Activated CD4-positive, alpha-beta T cell treated with anti-CD3 and anti-CD28 coated beads, Interleukin-2, amount 50 U/mL, for 1 hour (primary cell): ENCODE data around the gene BPTF.
"Not testable (repeated sequence)": the region's sequence is repeated elsewhere in the genome, so short reads cannot be mapped to it uniquely, and the experiment has no call there.

Source experiments
- DNase-seq: peaks from one replicate; pipeline ENCODE4 v3.0.0-alpha.2; 2020

Gene BPTF

DNA sequence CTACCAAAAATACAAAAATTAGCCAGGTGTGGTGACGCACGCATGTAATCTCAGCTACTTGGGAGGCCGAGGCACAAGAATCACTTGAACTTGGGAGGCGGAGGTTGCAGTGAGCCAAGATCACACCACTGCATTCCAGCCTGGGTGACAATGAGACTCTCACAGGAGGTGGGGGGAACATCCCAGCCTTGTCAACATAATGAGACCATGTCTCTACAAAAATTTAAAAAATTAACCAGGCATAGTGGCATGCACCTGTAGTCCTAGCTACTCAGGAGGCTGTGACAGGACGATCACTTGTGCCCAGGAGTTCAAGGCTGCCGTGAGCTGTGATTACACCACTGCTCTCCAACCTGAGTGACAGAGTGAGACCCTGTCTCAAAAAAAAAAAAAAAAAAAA, 151.0 kb downstream of the BPTF start:
- not testable (repeated sequence) for DNase-seq

DNA sequence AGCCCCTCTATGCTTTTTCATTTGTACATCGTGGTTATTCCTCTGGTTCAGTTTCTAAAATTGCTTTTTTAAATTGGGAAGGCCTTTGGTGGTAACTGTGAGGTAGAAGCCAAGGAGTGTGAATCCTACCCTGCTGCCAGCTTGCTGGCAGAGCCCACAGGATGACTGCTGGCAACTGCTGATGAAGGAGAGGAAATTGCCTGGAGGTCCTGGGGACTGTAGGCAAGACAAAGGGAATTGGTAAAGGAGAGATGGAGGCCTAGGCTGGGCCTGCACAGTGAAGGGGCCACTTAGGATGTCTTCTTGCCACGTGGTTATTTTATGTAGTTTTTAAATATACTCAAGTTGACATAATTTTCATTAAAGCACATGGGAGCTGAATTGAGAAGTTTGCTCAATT, 155.2 kb downstream of the BPTF start:
- no peak for DNase-seq

DNA sequence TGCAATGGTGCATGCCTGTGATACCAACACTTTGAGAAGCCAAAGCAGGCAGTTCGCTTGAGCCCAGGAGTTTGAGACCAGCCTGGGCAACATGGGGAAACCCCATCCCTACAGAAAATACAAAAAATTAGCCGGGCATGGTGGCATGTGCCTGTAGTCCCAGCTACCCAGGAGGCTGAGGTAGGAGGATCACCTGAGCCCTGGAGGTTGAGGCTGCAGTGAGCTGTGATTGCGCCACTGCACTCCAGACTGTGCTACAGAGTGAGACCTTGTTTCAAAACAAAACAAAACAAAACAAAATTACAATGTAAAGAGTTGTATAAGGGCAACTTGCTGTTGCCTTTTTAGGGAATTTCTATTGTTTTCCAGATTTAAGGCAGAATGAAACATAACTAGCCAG, 155.6 kb downstream of the BPTF start:
- not testable (repeated sequence) for DNase-seq

DNA sequence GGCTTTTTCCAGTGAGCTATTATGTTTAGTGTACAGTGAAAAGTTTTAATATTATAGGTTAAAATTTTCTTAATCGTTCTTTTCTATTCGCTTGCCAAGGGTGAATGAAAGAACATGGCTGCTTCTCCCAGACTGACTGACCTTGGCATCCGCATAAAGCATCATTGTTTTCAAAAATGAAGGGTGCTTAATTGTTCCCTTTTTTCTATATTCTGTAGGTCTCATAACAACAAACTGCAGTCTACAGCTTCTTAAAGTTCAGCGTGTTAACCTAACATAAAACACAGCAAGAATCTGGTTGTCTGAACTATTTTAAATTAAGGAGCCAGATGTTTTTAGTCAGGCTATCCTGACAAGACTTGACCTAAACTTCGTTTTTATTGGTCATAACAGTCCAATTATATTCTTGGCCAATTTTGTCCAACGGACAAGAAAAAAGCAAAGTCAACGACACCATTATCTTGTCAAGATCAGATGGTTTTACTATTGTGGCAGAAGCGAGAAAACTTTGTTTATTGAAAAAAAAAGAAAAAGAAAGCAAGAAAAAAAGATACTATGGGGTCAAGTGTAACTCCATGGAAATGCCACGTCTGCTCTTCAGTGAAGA, 156.8 kb downstream of the BPTF start:
- no peak for DNase-seq

DNA sequence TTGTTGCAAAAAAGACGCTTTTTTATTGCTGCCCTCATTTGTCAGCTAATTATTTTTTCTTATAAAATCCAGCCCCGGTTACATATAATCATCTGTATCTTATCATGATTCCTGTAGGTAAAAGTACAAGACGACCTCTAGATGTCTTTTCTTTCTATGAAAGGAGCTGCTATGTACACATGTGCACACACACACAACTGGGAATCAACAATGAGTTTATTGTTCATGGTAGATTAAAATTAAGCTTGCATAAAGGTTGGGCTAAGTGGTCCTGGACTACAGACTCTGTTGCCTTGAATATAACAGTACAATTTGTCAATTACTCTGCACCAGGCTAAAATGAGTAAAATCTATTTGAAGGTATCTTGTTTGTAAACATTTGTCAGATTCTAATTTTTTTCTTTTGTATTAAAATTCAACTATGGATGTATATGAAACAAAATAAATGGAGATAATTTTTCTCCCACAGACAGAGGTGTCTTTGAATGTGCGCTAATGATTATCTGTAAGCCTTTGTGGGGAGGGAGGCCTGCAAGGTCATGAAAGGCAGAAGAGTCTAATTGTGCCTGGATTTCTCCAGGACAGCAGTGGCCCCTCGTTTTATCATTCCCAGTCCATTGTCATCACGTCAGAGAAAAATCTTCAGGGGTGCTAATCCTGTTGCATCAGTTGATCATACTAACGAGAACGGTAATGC, 157.5 kb downstream of the BPTF start:
- DNase-seq, result no peak

DNA sequence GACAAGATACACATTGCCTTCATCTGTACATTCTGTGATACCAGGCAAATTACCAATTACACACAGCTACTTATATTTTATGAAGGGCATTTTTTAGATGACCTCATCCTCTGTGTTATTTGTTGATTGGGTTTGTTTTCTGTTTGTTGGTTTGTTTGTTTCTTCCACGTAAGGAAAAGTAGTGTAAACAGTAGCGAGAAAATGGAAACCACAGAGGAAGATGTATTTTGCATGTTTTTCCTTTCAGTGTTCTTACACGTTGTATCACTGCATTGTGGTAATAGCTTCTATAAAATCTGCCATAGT, 158.0 kb downstream of the BPTF start:
- no peak for DNase-seq

DNA sequence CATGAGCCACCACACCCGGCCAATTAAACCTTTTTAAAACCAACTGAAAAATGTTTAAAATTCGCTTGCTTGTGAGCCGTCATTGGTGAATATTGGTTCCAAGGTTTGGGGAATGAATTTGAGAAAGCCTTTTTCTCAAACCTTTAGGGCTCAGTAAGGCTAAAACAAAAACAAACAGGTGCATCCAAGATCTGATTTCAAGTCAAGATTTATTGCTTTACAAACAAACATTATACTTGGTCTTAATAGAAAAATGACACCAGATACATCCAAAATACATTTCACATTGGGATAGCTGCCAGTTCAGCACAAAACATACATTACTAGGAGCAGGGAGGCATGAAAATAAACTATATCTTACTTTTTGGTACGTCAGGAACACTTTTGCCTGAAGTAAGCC, 165.6 kb downstream of the BPTF start:
- no peak for DNase-seq

DNA sequence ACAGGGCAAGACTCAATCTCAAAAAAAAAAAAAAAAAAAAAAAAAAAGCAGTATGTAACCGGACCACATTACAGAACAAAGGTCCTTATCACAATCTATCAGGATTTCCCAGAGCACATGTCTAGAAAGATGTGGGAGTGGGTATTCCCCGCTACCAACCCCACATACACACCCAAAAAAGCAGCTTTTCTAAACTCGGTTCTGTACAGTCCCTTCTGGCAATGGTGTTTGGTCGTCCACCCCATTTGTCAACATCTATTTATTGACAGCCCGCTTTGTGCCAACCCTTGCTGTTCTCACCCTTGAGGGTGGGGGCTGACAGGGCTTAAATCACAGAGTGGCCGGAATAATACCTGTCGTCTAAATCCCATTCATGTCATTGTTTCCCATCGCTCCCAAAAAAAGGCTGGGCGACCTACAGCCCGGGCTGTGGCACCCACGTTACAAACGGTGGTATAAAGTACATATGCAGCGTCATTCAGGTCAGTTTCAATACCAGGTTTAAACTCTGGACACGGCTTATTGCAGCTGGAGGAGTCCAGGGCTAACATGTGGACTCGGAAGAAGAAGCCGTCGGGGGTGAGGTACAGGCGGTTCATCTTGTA, 167.3 kb downstream of the BPTF start:
- no peak for DNase-seq

DNA sequence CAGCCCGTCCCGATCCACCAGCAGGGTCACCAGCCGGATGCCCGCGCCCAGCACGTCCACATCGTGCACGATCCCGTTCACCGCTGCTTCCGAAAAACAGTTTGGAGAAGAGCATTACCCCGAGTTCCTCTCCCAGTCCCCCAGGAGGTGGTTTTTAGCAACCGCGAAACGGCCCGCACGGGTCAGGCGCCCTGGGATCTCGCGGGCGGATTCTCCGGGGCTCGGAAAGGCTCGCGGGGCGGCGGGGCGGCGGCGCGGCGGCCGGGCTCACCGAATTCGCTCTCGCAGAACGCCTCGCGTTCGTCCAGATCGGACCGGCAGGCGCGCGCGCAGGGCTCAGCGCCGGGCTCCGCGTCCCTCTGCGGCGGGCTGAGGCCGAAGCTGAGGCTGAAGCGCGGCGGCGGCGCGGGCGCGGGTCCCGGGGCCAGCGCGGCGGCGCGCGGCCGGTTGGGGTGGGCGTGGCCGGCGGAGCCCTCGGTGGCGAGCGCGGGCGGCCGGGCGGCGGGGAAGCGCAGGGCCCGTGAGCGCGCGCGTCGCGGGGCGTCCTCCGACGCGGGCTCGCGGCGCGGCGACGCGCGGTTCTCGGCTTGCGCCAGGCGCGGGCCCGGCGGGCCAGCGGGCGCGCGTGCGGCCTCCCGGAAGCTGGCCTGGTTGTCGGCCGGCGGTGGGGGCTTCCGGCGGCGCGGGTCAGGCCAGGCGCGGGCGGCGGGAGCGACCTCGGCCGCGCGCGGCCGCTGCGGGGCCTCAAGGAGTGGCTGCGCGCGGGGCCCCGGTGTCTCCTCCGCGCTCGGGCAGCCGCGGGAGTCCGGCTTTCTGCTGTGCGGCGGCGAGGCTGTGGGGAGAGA, 168.1 kb downstream of the BPTF start:
- peak; percentile 60 for DNase-seq

DNA sequence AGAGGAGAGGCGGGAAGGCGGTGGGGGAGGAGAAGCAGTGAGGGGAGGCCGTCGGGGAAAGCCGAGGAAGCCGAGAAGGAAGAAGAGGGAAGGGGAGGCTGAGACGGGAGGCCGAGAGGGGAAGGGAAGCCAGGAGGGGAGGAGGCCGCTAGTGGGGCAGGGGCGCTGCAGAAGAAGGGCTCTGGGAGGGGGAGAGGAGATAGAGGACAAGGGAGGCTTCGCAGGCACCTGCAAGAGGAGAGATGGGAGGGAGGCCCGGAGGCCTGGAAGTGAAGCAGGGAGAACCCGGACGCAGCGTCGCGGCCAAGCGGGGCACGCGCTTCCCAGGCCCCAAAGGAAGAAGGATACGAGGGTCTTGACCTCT, 168.7 kb downstream of the BPTF start:
- DNase-seq, result no peak

DNA sequence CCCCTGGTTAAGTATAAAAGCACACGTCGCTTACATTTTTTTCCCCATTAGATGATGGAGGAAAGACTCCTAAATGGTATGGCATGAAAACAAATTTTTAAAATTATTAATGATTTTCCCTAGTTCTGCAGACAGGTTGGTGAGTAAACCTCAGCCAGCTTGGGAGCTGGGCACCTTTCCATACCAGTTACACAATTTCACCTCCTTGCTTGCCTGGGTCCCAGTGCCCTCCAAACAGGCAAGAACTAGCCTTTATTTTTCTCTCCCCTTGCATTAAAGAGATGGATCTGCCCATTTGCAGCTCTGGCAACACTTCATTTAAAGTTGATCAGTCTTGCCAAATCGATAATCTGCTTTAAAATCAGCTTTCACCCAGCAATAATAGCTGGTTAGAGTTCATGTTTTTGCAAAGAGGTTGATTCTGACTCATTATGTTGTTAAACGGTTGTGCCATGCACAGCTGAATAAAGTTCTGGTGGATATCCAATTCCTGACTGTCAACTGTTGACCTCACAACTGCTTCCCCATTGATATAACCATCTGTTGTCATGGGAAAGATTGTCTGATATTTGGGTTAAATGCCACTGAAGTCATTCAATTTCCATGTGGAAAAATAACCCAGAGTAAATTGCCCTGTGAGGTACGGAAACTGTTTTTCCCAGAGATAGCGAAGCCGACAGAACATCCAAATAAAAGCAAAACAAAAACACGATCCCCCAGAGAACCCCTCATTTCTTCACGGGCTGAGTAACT, 169.7 kb downstream of the BPTF start:
- no peak for DNase-seq

DNA sequence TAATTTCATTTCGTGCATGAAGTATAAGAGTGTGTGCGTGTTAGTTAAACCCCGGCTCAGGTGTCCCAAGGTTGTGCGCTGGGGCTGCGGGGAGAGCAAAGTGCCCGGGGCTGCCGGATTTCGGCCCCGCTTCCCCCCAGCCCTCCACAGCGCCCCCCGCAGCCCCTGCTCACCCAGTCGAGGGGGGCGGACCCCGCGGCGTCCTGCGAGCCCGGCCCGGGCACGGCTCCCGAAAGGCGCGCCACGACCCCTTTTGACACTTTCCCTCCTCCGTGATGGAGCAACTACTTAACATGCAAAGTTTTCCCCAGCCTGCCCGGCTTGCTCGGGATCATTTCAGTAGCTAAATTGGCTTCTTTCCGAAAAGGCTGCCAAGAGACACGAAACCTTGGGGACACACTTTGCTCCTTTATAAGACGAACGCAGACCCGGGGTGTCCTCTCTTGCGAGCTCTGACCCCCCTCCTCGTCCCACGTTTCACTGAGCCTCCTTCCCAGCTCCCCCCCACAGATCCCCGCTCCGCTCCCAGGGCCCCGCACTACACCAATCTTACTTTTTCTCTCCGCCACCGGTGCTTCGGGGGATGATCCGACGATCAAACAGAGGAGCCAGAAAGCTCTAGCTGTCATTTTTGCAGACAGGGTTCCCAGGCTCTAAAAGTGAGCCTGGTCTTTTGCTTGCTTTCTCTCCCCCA, 170.4 kb downstream of the BPTF start:
- no peak for DNase-seq

DNA sequence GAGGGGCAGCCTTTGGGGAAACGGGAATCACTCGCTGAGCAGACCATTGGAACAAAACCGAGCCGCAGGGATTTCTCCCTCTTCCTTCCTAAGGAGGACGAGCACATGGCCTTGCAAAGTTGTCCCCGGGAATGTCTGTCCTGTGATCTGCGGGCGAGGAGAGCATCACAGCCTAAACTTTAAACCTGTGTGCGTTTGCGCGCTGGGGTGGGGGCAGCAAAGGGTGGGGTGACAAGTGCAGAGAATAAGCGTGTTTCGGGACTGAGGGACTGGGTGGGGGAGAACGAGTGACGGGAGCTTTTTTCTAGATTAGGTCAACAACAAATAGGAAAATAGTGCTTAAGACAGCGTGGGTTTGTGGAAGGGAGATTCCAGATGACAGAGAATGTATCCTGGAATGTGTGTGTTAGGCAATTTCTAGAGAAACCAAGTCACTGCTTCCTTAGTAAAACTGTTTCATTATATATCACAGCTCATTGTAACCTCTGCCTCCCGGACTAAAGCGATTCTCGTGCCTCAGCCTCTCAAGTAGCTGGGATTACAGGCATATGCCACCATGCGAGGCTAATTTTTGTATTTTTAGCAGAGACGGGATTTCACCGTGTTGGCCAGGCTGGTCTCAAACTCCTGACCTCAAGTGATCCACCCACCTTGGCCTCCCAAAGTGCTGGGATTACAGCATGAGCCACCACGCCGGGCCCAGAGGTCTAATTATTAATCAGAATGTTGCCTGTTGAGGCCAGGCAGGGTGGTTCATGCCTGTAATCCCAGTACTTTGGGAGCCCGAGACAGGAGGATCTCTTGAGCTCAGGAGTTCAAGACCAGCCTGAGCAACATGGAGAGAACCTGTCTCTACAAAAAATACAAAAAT, 171.2 kb downstream of the BPTF start, which contains the start of gene C17orf58:
C17orf58 (minus strand) TSS at position 169 of the 871 bp plus-strand sequence. CDS start 271 bp downstream, outside the sequence.
- DNase-seq, result not testable (repeated sequence)

DNA sequence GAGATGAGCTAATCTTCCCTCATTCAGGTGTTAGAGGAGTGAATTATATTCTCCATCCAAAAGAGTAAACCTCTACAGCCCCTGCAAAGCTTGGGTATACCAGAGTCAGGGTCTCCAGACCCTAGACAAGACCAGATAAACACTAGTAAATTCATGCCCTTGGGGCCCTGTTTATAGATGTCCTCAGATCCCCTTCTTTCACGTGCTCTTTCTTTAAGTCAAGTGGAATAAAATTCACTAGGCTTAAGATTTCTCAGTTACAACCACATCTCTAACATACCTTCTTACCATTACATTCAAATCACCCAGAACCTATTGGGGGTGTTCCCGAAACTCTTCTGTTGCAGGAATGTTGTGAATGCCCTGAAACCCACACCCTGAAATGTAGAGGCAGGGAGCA, 173.2 kb downstream of the BPTF start:
- no peak for DNase-seq

DNA sequence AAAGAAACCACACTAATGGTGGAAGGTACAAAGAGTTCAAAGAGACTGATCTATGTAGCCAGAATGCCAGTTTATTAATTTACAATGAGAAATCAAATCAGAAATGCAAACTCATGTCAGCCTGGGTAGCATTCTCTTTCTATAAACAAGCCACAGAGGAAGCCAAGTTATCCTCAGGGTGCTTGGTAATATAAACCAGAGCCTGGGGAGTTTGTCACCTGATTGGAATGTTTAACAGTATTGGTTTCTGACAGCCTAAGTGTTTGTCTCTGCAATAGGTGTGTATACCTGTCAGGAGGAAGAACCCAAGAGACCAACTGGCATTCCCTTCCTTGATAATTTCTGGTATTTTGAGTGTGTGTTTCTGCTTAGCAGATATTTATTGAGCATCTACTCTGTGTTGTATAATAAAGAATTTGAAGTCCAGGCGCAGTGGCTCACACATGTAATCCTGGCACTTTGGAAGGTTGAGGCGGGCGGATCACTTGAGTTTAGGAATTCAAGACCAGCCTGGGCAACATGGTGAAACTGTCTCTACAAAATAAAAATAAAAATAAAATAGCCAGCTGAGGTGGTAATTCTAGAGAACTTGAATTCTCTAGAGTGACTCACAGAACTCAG, 174.1 kb downstream of the BPTF start:
- no peak for DNase-seq

DNA sequence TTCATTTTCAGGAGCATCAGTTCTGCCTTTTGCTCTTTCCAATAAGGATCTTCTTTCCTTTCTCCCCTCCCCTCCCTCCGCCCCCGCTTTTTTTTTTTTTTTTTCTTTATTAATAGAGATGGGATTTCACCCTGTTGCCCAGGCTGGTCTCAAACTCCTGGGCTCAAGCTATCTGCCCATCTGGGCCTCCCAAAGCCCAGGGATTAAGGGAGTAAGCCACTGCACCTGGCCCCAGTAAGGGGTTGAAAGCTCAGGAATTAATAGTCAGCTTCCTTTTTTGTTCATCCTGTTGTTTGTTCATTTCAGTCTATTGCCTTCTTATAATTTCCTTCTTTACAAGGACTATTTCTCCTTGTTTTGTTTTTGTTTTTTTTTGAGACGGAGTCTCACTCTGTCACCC, 178.9 kb downstream of the BPTF start:
- DNase-seq, result no peak

DNA sequence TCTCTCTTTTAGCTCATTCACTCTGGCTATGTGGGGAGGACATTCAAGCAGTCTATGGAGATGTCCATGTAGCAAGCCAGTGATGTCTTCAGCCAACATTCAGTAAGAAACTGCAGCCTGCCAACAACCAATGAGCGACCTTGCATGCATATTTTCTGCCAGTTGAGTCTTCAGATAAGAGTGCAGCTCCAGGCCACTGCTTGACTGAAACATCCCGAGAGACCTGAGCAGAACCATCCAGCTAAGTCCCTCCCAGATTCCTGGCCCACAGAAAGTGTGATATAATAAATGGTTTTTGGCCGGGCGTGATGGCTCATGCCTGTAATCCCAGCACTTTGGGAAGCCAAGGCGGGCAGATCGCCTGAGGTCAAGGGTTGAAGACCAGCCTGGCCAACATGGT, 181.5 kb downstream of the BPTF start:
- no peak for DNase-seq

DNA sequence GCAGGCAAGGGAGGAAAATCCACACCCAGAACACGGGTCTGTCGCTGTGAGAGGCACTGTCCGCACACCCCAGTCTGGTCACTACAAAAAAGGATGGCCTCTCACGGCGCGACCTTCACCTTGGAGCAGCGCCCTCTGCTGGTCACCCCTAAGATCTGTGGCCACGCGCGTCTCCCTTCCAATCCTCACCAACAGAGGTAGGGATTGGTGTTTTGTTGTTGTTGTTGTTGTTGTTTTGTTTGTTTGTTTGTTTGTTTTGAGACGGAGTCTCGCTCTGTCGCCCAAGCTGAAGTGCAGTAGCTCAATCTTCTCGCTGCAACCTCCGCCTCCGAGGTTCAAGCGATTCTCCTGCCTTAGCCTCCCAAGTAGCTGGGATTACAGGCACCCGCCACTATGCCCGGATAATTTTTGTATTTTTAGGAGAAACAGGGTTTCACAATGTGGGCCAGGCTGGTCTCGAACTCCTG, 185.9 kb downstream of the BPTF start:
- peak; percentile 55 for DNase-seq

DNA sequence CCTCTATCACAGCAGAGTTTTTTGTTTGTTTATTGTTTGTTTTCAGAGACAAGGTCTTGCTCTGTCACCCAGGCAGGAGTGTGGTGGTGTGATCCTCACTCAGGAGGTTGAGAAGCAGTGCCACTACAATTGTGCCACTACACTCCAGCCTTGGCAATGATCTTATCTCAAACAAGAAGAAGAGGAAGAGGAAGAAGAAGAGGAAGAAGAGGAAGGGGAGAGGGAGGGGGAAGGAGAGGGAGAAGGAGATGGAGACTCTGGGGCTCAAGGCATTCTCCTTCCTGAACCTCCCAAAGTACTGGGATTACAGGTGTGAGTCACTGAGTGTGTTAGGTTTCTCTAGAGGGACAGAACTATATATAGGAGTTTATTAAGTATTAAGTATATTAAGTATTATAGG, 188.1 kb downstream of the BPTF start:
- DNase-seq, result no peak

DNA sequence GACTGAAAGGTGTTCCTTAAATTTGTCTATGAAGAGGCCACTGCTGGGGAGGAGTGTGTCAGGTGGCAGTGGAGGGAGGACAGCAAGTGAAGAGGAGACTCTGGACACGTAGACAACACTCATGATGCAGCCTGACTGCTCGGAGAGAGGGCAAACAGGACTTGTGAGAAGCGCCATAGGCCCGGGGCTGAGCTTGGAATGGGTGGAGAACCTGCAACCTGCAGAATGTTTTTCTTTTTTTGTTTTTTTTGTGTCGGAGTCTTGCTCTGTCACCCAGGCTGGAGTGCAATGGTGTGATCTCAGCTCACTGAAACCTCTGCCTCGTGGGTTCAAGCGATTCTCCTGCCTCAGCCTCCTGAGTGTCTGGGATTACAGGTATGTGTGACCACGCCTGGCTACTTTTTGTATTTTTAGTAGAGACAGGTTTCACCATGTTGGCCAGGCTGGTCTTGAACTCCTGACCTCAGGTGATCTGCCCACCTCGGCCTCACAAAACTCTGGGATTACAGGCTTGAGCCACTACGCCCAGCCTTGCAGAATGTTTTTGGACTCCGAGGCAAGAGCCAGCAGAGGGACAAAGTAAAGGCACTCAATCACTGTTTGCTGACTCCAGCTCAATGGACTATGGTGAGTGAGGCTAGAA, 189.9 kb downstream of the BPTF start:
- no peak for DNase-seq
